Fibroblast of villous mesenchyme (primary cell): ENCODE data around the gene SGK1. TPM values are rescaled to one million over a fixed set of nuclear protein-coding genes. Genes with fewer than 3 reads are reported as not detected.
"Not testable (repeated sequence)": the region's sequence is repeated elsewhere in the genome, so short reads cannot be mapped to it uniquely, and the experiment has no call there.

Source experiments
- DNase-seq: peaks from one replicate; pipeline ENCODE4 v3.0.0-alpha.2; 2010; ENCODE audit warnings: low read depth
- H3K4me3 ChIP-seq: 2 replicates; pipeline ENCODE4 v1.5.1; 2011; ENCODE audit warnings: low read depth, mild to moderate bottlenecking, low read length
- CTCF ChIP-seq: IDR thresholded peaks from 2 replicates; pipeline ENCODE4 v1.5.1; 2012; ENCODE audit warnings: low read depth, mild to moderate bottlenecking, low read length; ENCODE audit not compliant: insufficient read depth
- total RNA-seq: library from RNA; depleted of rRNA; stranded (reverse); fragments of >200 nt; gene quantifications from 2 replicates; pipeline ENCODE4 v1.2.3, GENCODE V29; 2012

The SGK1 gene
- total RNA-seq, 1 donor, result 244 TPM

GRCh38 chr6:134281388-134281787 is 36.5 kb downstream of the SGK1 start:
- no peak for DNase-seq
- no peak overlapping the region for H3K4me3 ChIP-seq
- no peak for TF ChIP-seq CTCF

- TF ChIP-seq CTCF, result no peak
- DNase-seq, result no peak
- H3K4me3 ChIP-seq, result no peak overlapping the region
These were observed 39.9 kb downstream of the SGK1 start for GRCh38 chr6:134278000-134278399.

- not testable (repeated sequence) for DNase-seq, H3K4me3 ChIP-seq
These were observed 41.0 kb downstream of the SGK1 start for GRCh38 chr6:134276891-134277377.

- no peak overlapping the region for H3K4me3 ChIP-seq
- DNase-seq, result no peak
- no peak for TF ChIP-seq CTCF
These were observed 45.5 kb downstream of the SGK1 start for GRCh38 chr6:134272374-134272773.

GRCh38 chr6:134267917-134268361 is 50.0 kb downstream of the SGK1 start:
- no peak overlapping the region for H3K4me3 ChIP-seq
- TF ChIP-seq CTCF, result no peak
- peak; percentile 37 for DNase-seq

GRCh38 chr6:134266776-134267175 is 51.1 kb downstream of the SGK1 start:
- TF ChIP-seq CTCF, result no peak
- DNase-seq, result no peak
- no peak overlapping the region for H3K4me3 ChIP-seq

- H3K4me3 ChIP-seq, result no peak overlapping the region
- no peak for DNase-seq
- no peak for TF ChIP-seq CTCF
These were observed 56.1 kb downstream of the SGK1 start for GRCh38 chr6:134261766-134262165.

GRCh38 chr6:134258849-134259306 is 59.0 kb downstream of the SGK1 start:
- no peak for TF ChIP-seq CTCF
- no peak for DNase-seq
- H3K4me3 ChIP-seq, result no peak overlapping the region
